Measurements from ENCODE around the gene MAGI1. TPM values are rescaled to one million over a fixed set of nuclear protein-coding genes. Genes with fewer than 3 reads are reported as not detected.
"Not testable (repeated sequence)": the region's sequence is repeated elsewhere in the genome, so short reads cannot be mapped to it uniquely, and the experiment has no call there.

Gene MAGI1
- total RNA-seq, 2 experiments from 2014 or later, result 0.21 to 0.24 TPM

DNA sequence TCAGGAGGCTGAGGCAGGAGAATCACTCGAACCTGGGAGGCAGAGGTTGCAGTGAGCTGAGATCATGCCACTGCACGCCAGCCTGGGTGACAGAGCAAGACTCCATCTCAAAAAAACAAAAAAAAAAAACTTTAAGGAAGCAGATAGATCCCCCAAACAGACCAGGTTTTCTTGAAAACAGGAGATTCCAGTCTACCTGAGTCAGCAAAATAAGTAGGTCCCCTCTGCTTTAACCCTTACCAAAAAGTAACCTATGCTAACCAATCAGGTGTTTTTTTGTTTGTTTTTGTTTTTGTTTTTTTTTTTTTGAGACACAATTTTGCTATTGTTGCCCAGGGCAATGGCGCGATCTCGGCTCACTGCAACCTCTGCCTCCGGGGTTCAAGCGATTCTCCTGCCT lies 179.1 kb downstream of the MAGI1 start:
- H3K9me3 Mint-ChIP-seq; H3K36me3 Mint-ChIP-seq; H3K4me1 Mint-ChIP-seq (ENCODE audit: low read depth); H3K27me3 Mint-ChIP-seq; CTCF ChIA-PET; H3K4me3 Mint-ChIP-seq; intact Hi-C loops (cut with micrococcal nuclease); DNase-seq; POLR2A ChIA-PET; H3K27ac Mint-ChIP-seq: not testable (repeated sequence)

DNA sequence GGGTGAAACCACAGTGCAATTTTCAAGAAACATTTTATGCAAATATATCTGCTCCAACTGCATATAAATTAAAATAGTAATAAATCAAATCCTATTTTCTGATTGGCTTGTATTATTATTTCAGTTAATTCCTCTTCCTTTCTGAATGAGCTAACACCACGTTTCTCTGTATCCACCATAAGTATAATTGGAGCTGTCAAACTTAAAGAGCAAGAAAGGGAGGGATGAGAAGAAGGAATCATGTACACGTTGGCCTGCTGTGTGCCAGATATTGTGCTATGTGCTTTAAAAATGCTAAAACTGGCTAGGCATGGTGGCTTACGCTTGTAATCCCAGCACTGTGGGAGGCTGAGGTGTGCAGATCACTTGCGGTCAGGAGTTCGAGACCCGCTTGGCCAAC lies 180.0 kb downstream of the MAGI1 start:
- no peaks in the 10 kb centered on the region for H3K27me3 Mint-ChIP-seq
- H3K27ac Mint-ChIP-seq, result no peak overlapping the region
- intact Hi-C loops (cut with micrococcal nuclease), result no loop called here
- CTCF ChIA-PET, result no interaction called here
- DNase-seq, result no peak
- H3K4me1 Mint-ChIP-seq (ENCODE audit: low read depth), result no peaks in the 10 kb centered on the region
- H3K9me3 Mint-ChIP-seq, result no peaks in the 10 kb centered on the region
- POLR2A ChIA-PET, result no interaction called here
- no peak overlapping the region for H3K4me3 Mint-ChIP-seq
- no peaks in the 10 kb centered on the region for H3K36me3 Mint-ChIP-seq

GRCh38 chr3:65857327-65857726 lies 181.4 kb downstream of the MAGI1 start:
- H3K27ac Mint-ChIP-seq, result no peak overlapping the region
- H3K4me1 Mint-ChIP-seq (ENCODE audit: low read depth), result no peaks in the 10 kb centered on the region
- H3K4me3 Mint-ChIP-seq, result no peak overlapping the region
- ChIA-PET POLR2A (no interaction called here), CTCF (no interaction called here)
- H3K27me3 Mint-ChIP-seq, result no peaks in the 10 kb centered on the region
- DNase-seq, result no peak
- intact Hi-C loops (cut with micrococcal nuclease), result no loop called here
- no peaks in the 10 kb centered on the region for H3K9me3 Mint-ChIP-seq
- no peaks in the 10 kb centered on the region for H3K36me3 Mint-ChIP-seq

DNA sequence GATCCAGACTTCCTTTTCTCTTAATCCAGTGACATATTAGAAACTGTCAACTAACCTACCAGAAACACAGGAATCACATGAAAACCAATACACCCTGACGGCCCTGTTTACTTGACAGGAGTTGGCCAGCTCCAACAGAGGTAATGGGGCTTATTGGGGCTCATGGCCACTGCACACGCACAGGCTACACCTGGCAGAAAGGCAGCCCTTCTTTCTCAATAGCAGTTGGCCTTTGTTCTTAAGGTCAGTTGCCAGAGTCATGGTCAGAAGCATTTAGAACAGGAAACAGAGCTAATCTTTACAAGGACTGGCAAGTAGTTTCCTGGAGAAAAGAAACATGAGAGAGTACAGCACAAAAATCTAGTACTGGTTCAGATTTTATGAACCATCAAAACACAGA lies 181.8 kb downstream of the MAGI1 start:
- no peaks in the 10 kb centered on the region for H3K27me3 Mint-ChIP-seq
- DNase-seq, result no peak
- no peaks in the 10 kb centered on the region for H3K4me1 Mint-ChIP-seq (ENCODE audit: low read depth)
- intact Hi-C loops (cut with micrococcal nuclease), result no loop called here
- no peaks in the 10 kb centered on the region for H3K9me3 Mint-ChIP-seq
- no peaks in the 10 kb centered on the region for H3K36me3 Mint-ChIP-seq
- POLR2A ChIA-PET, result no interaction called here
- no peak overlapping the region for H3K4me3 Mint-ChIP-seq
- H3K27ac Mint-ChIP-seq, result no peak overlapping the region
- CTCF ChIA-PET, result no interaction called here

GRCh38 chr3:65855370-65856100 lies 183.2 kb downstream of the MAGI1 start:
- POLR2A ChIA-PET, result no interaction called here
- no peaks in the 10 kb centered on the region for H3K36me3 Mint-ChIP-seq

GRCh38 chr3:65854606-65855304 lies 184.0 kb downstream of the MAGI1 start:
- ChIA-PET CTCF (no interaction called here), POLR2A (no interaction called here)
- no peaks in the 10 kb centered on the region for H3K27me3 Mint-ChIP-seq
- H3K4me3 Mint-ChIP-seq, result no peak overlapping the region
- intact Hi-C loops (cut with micrococcal nuclease), result no loop called here
- no peak overlapping the region for H3K27ac Mint-ChIP-seq
- H3K9me3 Mint-ChIP-seq, result no peaks in the 10 kb centered on the region
- no peak for DNase-seq
- H3K36me3 Mint-ChIP-seq, result no peaks in the 10 kb centered on the region
- H3K4me1 Mint-ChIP-seq (ENCODE audit: low read depth), result no peaks in the 10 kb centered on the region

More at GRCh38 chr3:65855370-65856100, 183.2 kb downstream of the MAGI1 start:
- no peak for DNase-seq
- no peak overlapping the region for H3K27ac Mint-ChIP-seq
- intact Hi-C loops (cut with micrococcal nuclease), result no loop called here
- no peaks in the 10 kb centered on the region for H3K27me3 Mint-ChIP-seq
- H3K4me3 Mint-ChIP-seq, result no peak overlapping the region
- CTCF ChIA-PET, result no interaction called here
- no peaks in the 10 kb centered on the region for H3K9me3 Mint-ChIP-seq
- H3K4me1 Mint-ChIP-seq (ENCODE audit: low read depth), result no peaks in the 10 kb centered on the region

DNA sequence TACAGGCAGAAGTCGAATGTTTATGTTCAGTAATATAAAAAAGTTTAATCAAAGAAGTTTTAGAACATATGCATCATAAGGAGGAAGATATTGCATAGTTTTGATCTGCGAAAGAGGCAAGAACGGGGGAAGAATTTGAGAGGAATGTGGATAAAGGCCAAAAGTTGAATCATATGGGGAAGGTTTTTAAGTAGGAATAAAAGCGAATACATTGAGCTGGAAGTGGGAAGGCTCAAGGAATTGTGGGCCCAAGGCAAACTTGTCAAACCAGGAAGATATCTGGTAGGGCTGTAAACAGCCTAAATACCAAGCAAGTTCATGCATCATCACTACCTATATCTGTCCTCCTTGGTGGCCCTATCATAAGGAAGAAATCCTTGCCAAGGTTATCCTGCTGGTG lies 186.9 kb downstream of the MAGI1 start:
- no peaks in the 10 kb centered on the region for H3K9me3 Mint-ChIP-seq
- no peaks in the 10 kb centered on the region for H3K4me1 Mint-ChIP-seq (ENCODE audit: low read depth)
- no peak overlapping the region for H3K27ac Mint-ChIP-seq
- no peak overlapping the region for H3K4me3 Mint-ChIP-seq
- no peaks in the 10 kb centered on the region for H3K36me3 Mint-ChIP-seq
- CTCF ChIA-PET, result no interaction called here
- POLR2A ChIA-PET, result no interaction called here
- intact Hi-C loops (cut with micrococcal nuclease), result no loop called here
- H3K27me3 Mint-ChIP-seq, result no peaks in the 10 kb centered on the region
- DNase-seq, result no peak

- Mint-ChIP-seq H3K4me1 (ENCODE audit: low read depth) (no peaks in the 10 kb centered on the region), H3K36me3 (no peaks in the 10 kb centered on the region), H3K27ac (no peak overlapping the region), H3K27me3 (no peaks in the 10 kb centered on the region), H3K4me3 (no peak overlapping the region), H3K9me3 (no peaks in the 10 kb centered on the region)
- ChIA-PET CTCF (no interaction called here), POLR2A (no interaction called here)
- intact Hi-C loops (cut with micrococcal nuclease), result no loop called here
- DNase-seq, result no peak
Measured at GRCh38 chr3:65850261-65850660, 188.5 kb downstream of the MAGI1 start.

GRCh38 chr3:65848024-65848423 lies 190.7 kb downstream of the MAGI1 start:
- Mint-ChIP-seq H3K27me3 (no peaks in the 10 kb centered on the region), H3K9me3 (no peaks in the 10 kb centered on the region), H3K4me3 (no peak overlapping the region), H3K27ac (no peak overlapping the region), H3K36me3 (no peaks in the 10 kb centered on the region), H3K4me1 (ENCODE audit: low read depth) (no peaks in the 10 kb centered on the region)
- POLR2A ChIA-PET, result no interaction called here
- intact Hi-C loops (cut with micrococcal nuclease), result no loop called here
- CTCF ChIA-PET, result interaction anchor here (0.6 kb wide), 1 partner anchor 7 kb away, joined by 3 read pairs; no protein-coding TSS in a partner anchor
- no peak for DNase-seq

- H3K27me3 Mint-ChIP-seq, result no peaks in the 10 kb centered on the region
- intact Hi-C loops (cut with micrococcal nuclease), result no loop called here
- no peaks in the 10 kb centered on the region for H3K4me1 Mint-ChIP-seq (ENCODE audit: low read depth)
- no peaks in the 10 kb centered on the region for H3K9me3 Mint-ChIP-seq
- H3K36me3 Mint-ChIP-seq, result no peaks in the 10 kb centered on the region
- POLR2A ChIA-PET, result no interaction called here
- no peak overlapping the region for H3K27ac Mint-ChIP-seq
- no peak overlapping the region for H3K4me3 Mint-ChIP-seq
- CTCF ChIA-PET, result no interaction called here
- DNase-seq, result no peak
Measured at GRCh38 chr3:65846936-65847335, 191.8 kb downstream of the MAGI1 start.

- Mint-ChIP-seq H3K27me3 (no peaks in the 10 kb centered on the region), H3K36me3 (no peaks in the 10 kb centered on the region), H3K9me3 (no peaks in the 10 kb centered on the region), H3K27ac (no peak overlapping the region), H3K4me3 (no peak overlapping the region), H3K4me1 (ENCODE audit: low read depth) (no peaks in the 10 kb centered on the region)
- POLR2A ChIA-PET, result no interaction called here
- intact Hi-C loops (cut with micrococcal nuclease), result no loop called here
- CTCF ChIA-PET, result no interaction called here
- no peak for DNase-seq
Measured at GRCh38 chr3:65844370-65844769, 194.3 kb downstream of the MAGI1 start.

DNA sequence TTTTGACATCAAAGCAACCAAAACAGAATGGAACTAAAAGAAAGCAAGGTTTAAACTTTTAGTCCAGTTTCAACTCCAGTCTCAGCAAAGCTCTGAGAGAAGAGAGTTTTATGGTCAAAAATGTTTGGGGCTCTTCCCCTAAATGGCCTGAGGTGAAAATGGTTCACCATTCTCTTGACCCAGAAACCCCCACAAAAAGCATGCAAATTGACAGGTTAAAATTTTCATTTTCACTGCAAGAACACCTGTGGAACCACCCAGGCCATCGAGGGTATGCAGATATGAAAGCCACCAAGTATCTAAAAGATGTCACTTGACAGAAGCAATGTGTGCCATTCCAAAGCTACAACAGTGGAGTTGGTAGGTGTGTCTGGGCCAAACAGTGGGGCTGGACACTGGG lies 195.0 kb downstream of the MAGI1 start:
- POLR2A ChIA-PET, result no interaction called here
- H3K27ac Mint-ChIP-seq, result no peak overlapping the region

DNA sequence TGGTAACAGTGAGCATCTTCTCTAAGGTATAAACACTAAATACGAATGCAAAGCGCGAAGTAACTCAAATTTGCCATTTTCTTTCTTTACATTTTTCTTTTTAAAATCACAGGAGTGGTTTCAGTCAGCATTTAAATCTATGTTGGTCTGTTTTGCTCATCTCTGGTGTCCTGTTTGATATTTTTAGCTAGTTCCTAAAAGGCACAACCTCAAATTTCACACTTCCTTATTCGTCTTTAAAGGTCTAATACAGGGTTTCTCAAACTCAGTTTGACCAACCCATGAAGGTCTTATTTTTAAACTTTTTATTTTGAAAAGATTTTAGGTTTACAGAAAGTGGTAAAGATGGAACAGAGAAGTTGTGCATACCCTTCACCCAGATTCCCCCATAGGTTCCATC lies 201.1 kb downstream of the MAGI1 start:
- ChIA-PET POLR2A (no interaction called here), CTCF (no interaction called here)
- H3K4me1 Mint-ChIP-seq (ENCODE audit: low read depth), result no peaks in the 10 kb centered on the region
- no peaks in the 10 kb centered on the region for H3K9me3 Mint-ChIP-seq
- no peak overlapping the region for H3K4me3 Mint-ChIP-seq
- intact Hi-C loops (cut with micrococcal nuclease), result no loop called here
- H3K27me3 Mint-ChIP-seq, result no peaks in the 10 kb centered on the region
- H3K27ac Mint-ChIP-seq, result no peak overlapping the region
- DNase-seq, result no peak
- H3K36me3 Mint-ChIP-seq, result no peaks in the 10 kb centered on the region

More for the DNA sequence above, 195.0 kb downstream of the MAGI1 start:
- no peaks in the 10 kb centered on the region for H3K36me3 Mint-ChIP-seq
- DNase-seq, result no peak
- H3K27me3 Mint-ChIP-seq, result no peaks in the 10 kb centered on the region
- H3K4me3 Mint-ChIP-seq, result no peak overlapping the region
- CTCF ChIA-PET, result no interaction called here
- H3K9me3 Mint-ChIP-seq, result no peaks in the 10 kb centered on the region
- intact Hi-C loops (cut with micrococcal nuclease), result no loop called here
- no peaks in the 10 kb centered on the region for H3K4me1 Mint-ChIP-seq (ENCODE audit: low read depth)

Data from activated CD4-positive, alpha-beta memory T cell treated with anti-CD3 and anti-CD28 coated beads for 36 hours (primary cell).